Measurements from ENCODE around the gene ADGRF4.

The ADGRF4 gene

GRCh38 chr6:47698342-47698787, at the start of gene ADGRF4:
Gene ADGRF4, plus strand, starts transcription at chr6:47698580. Its CDS starts 8,666 bp downstream, at chr6:47707246.
- DNase-seq = no peak

- DNase-seq = no peak
Observed at GRCh38 chr6:47650553-47651432, 47.6 kb upstream of the ADGRF4 start.

GRCh38 chr6:47651505-47651944, 46.9 kb upstream of the ADGRF4 start:
- DNase-seq = no peak

- no peak for DNase-seq
Observed at GRCh38 chr6:47653706-47654105, 44.7 kb upstream of the ADGRF4 start.

GRCh38 chr6:47654255-47654654, 44.1 kb upstream of the ADGRF4 start:
- DNase-seq = no peak

GRCh38 chr6:47655719-47656595, 42.4 kb upstream of the ADGRF4 start:
- peak; percentile 3 for DNase-seq

- no peak for DNase-seq
Observed at GRCh38 chr6:47661960-47662359, 36.4 kb upstream of the ADGRF4 start.

GRCh38 chr6:47663462-47664216, 34.7 kb upstream of the ADGRF4 start:
- no peak for DNase-seq

- DNase-seq = no peak
Observed at GRCh38 chr6:47665112-47665511, 33.3 kb upstream of the ADGRF4 start.

GRCh38 chr6:47669684-47670513, 28.5 kb upstream of the ADGRF4 start:
- no peak for DNase-seq

GRCh38 chr6:47670851-47671250, 27.5 kb upstream of the ADGRF4 start:
- no peak for DNase-seq

GRCh38 chr6:47671777-47672176, 26.6 kb upstream of the ADGRF4 start:
- no peak for DNase-seq

GRCh38 chr6:47672816-47673215, 25.6 kb upstream of the ADGRF4 start:
- no peak for DNase-seq

GRCh38 chr6:47674673-47675072, 23.7 kb upstream of the ADGRF4 start:
- DNase-seq = no peak

GRCh38 chr6:47677381-47678100, 20.8 kb upstream of the ADGRF4 start:
- DNase-seq = no peak

- DNase-seq = no peak
Observed at GRCh38 chr6:47678739-47679138, 19.6 kb upstream of the ADGRF4 start.

- no peak for DNase-seq
Observed at GRCh38 chr6:47679322-47679906, 19.0 kb upstream of the ADGRF4 start.

- DNase-seq = no peak
Observed at GRCh38 chr6:47680051-47680450, 18.3 kb upstream of the ADGRF4 start.

- no peak for DNase-seq
Observed at GRCh38 chr6:47680724-47681123, 17.7 kb upstream of the ADGRF4 start.

- no peak for DNase-seq
Observed at GRCh38 chr6:47681201-47681990, 17.0 kb upstream of the ADGRF4 start.
